GM23338 (cell line): Measurements from ENCODE around the gene NCKAP5. TPM values are rescaled to one million over a fixed set of nuclear protein-coding genes. Genes with fewer than 3 reads are reported as not detected.

Experiments used
- ATAC-seq: fragments of 200-7000 bp; cut with Tn5 transposase; 3 replicates; pipeline ENCODE4 v1.9.1; 2020
- DNase-seq: peaks from one replicate; pipeline ENCODE4 v3.0.0-alpha.2; 2015; ENCODE audit warnings: low spot score
- H2AFZ ChIP-seq: fragments of 200-600 bp; sonication (generic); 2 replicates; pipeline ENCODE4 v1.8.0; 2016; ENCODE audit warnings: antibody characterized with exemption, mild to moderate bottlenecking, moderate library complexity
- H3F3A ChIP-seq: fragments of 200-600 bp; sonication (generic); replicated peaks from 2 replicates; pipeline ENCODE4 v1.8.0; 2017; ENCODE audit warnings: antibody characterized with exemption, mixed run types, low read depth
- H3K27ac ChIP-seq: fragments of 200-600 bp; sonication (generic); 2 replicates; pipeline ENCODE4 v1.6.1; 2016; ENCODE audit warnings: low read depth
- H3K27me3 ChIP-seq: fragments of 200-600 bp; sonication (generic); 2 replicates; pipeline ENCODE4 v1.8.0; 2016; ENCODE audit warnings: mild to moderate bottlenecking, mixed run types, moderate library complexity; ENCODE audit not compliant: insufficient read depth
- H3K36me3 ChIP-seq: fragments of 200-600 bp; sonication (generic); 2 replicates; pipeline ENCODE4 v1.8.0; 2016; ENCODE audit warnings: mild to moderate bottlenecking; ENCODE audit not compliant: insufficient read depth
- H3K4me1 ChIP-seq: fragments of 200-600 bp; sonication (generic); 2 replicates; pipeline ENCODE4 v1.8.0; 2016; ENCODE audit warnings: mild to moderate bottlenecking, moderate library complexity; ENCODE audit not compliant: insufficient read depth
- H3K4me2 ChIP-seq: fragments of 200-600 bp; sonication (generic); 2 replicates; pipeline ENCODE4 v1.7.1; 2017; ENCODE audit warnings: mixed run types
- H3K4me3 ChIP-seq: fragments of 200-600 bp; sonication (generic); 2 replicates; pipeline ENCODE4 v1.6.1; 2016; ENCODE audit warnings: mixed run types
- H3K79me2 ChIP-seq: fragments of 200-600 bp; sonication (generic); replicated peaks from 2 replicates; pipeline ENCODE4 v1.8.0; 2017; ENCODE audit warnings: mild to moderate bottlenecking; ENCODE audit not compliant: insufficient read depth
- H3K9me2 ChIP-seq: fragments of 200-600 bp; sonication (generic); 2 replicates; pipeline ENCODE4 v1.8.0; 2017; ENCODE audit not compliant: insufficient read depth
- H4K20me1 ChIP-seq: fragments of 200-600 bp; sonication (generic); replicated peaks from 2 replicates; pipeline ENCODE4 v1.8.0; 2017; ENCODE audit warnings: mild to moderate bottlenecking; ENCODE audit not compliant: insufficient read depth
- H3K27ac Mint-ChIP-seq: 2 replicates; pipeline ENCODE4 v1.8.0; 2020; ENCODE audit warnings: inconsistent platforms, mild to moderate bottlenecking, moderate library complexity, mixed read lengths
- H3K27me3 Mint-ChIP-seq: 3 replicates; pipeline ENCODE4 v1.8.0; 2022; ENCODE audit warnings: low read depth, mild to moderate bottlenecking, moderate library complexity, mixed read lengths, inconsistent platforms; ENCODE audit not compliant: insufficient read depth, poor library complexity
- H3K36me3 Mint-ChIP-seq: 3 replicates; pipeline ENCODE4 v1.8.0; 2021; ENCODE audit warnings: low read depth, mild to moderate bottlenecking, inconsistent platforms, moderate library complexity, mixed read lengths
- H3K4me1 Mint-ChIP-seq: 3 replicates; pipeline ENCODE4 v1.8.0; 2020; ENCODE audit warnings: mild to moderate bottlenecking, inconsistent platforms, mixed read lengths
- H3K4me3 Mint-ChIP-seq: 3 replicates; pipeline ENCODE4 v1.8.0; 2021; ENCODE audit warnings: moderate library complexity, mild to moderate bottlenecking, inconsistent platforms, mixed read lengths
- H3K9me3 Mint-ChIP-seq: 3 replicates; pipeline ENCODE4 v1.8.0; 2020; ENCODE audit warnings: moderate library complexity, mild to moderate bottlenecking, inconsistent platforms, mixed read lengths
- CTCF ChIP-seq, 2 experiments: fragments of 200-600 bp in 1 of 2; sonication (generic) in 1 of 2; conservative IDR thresholded peaks; 2 replicates each; pipeline versions ENCODE4 v1.5.1 to v1.6.1; 2016 to 2017; ENCODE audit warnings: antibody characterized with exemption in 2 of 2, low read depth in 2 of 2, mild to moderate bottlenecking in 2 of 2, moderate library complexity in 1 of 2
- ETS1 ChIP-seq: IDR thresholded peaks from 2 replicates; pipeline ENCODE4 v1.6.1; 2016; ENCODE audit warnings: antibody characterized with exemption
- EZH2 ChIP-seq: fragments of 200-600 bp; sonication (generic); IDR thresholded peaks from one replicate; pipeline ENCODE4 v1.8.0; 2017; ENCODE audit warnings: antibody characterized with exemption, mild to moderate bottlenecking, low read depth; ENCODE audit not compliant: unreplicated experiment
- EZH2phosphoT487 ChIP-seq: fragments of 200-600 bp; sonication (generic); IDR thresholded peaks from one replicate; pipeline ENCODE4 v1.8.1; 2018; ENCODE audit warnings: antibody characterized with exemption; ENCODE audit not compliant: unreplicated experiment
- JUNB ChIP-seq: IDR thresholded peaks from one replicate; pipeline ENCODE4 v1.6.1; 2016; ENCODE audit warnings: antibody characterized with exemption; ENCODE audit not compliant: unreplicated experiment
- REST ChIP-seq: IDR thresholded peaks from one replicate; pipeline ENCODE4 v1.6.1; 2018; ENCODE audit warnings: antibody characterized with exemption; ENCODE audit not compliant: unreplicated experiment
- polyA plus RNA-seq: library from polyadenylated mRNA; unstranded; fragments of >200 nt; fragmentation: Nextera tagmentation; extraction: Ambion mirVana; gene quantifications from 2 replicates; pipeline ENCODE4 v1.2.1, GENCODE V29; 2016
- total RNA-seq: library from RNA; depleted of rRNA; stranded (reverse); fragments of >200 nt; shearing (Covaris generic); gene quantifications from 2 replicates; pipeline ENCODE4 v1.2.3, GENCODE V29; 2014

NCKAP5 gene
- total and polyA plus RNA-seq, 2 experiments from 2014 or later = 0.34 to 0.73 TPM

- no peak overlapping the region for H3K4me3 Mint-ChIP-seq
- H3K36me3 Mint-ChIP-seq = no peaks in the 10 kb centered on the region
- H2AFZ ChIP-seq = no peak overlapping the region
- no peaks in the 10 kb centered on the region for H3K27me3 ChIP-seq
- DNase-seq (peak; percentile 83), ATAC-seq (peak; percentile 72)
- no peak overlapping the region for H3K27ac Mint-ChIP-seq
- H3K4me2 ChIP-seq = no peak overlapping the region
- no peak overlapping the region for H3K27ac ChIP-seq
- no peaks in the 10 kb centered on the region for H3K9me3 Mint-ChIP-seq
- no peaks in the 10 kb centered on the region for H3K4me1 ChIP-seq
- no peaks in the 10 kb centered on the region for H3K9me2 ChIP-seq
- H3K4me3 ChIP-seq = no peak overlapping the region
- H3K4me1 Mint-ChIP-seq = peaks cover 5% of the 10 kb centered on the region; the same call in 2 of the 3 replicates
- no peaks in the 10 kb centered on the region for H4K20me1 ChIP-seq
- no peaks in the 10 kb centered on the region for H3K79me2 ChIP-seq
- no peaks in the 10 kb centered on the region for H3K36me3 ChIP-seq
- TF ChIP-seq REST (no peak), EZH2 (no peak), EZH2phosphoT487 (no peak), CTCF (conservative IDR thresholded peaks at IDR 0.05; ENCODE audit: low read depth in 2 of 2) (peak; percentile 76 to 80)
- H3K27me3 Mint-ChIP-seq = no peaks in the 10 kb centered on the region
- no peaks in the 10 kb centered on the region for H3F3A ChIP-seq
Measured at GRCh38 chr2:133171393-133172004, 396.8 kb downstream of the NCKAP5 start.

- Histone ChIP-seq H3K27ac (no peak overlapping the region), H3K4me3 (no peak overlapping the region), H3K4me2 (no peak overlapping the region), H2AFZ (no peak overlapping the region), H3K27me3 (no peaks in the 10 kb centered on the region), H4K20me1 (no peaks in the 10 kb centered on the region), H3F3A (no peaks in the 10 kb centered on the region), H3K79me2 (no peaks in the 10 kb centered on the region), H3K36me3 (no peaks in the 10 kb centered on the region), H3K4me1 (no peaks in the 10 kb centered on the region), H3K9me2 (no peaks in the 10 kb centered on the region)
- H3K27ac Mint-ChIP-seq = no peak overlapping the region
- no peaks in the 10 kb centered on the region for H3K27me3 Mint-ChIP-seq
- H3K9me3 Mint-ChIP-seq = no peaks in the 10 kb centered on the region
- no peak for DNase-seq
- ATAC-seq = no peak
- no peaks in the 10 kb centered on the region for H3K4me1 Mint-ChIP-seq
- H3K4me3 Mint-ChIP-seq = no peak overlapping the region
- no peaks in the 10 kb centered on the region for H3K36me3 Mint-ChIP-seq
- no peak for TF ChIP-seq ETS1
- no peak for TF ChIP-seq EZH2phosphoT487
- no peak for TF ChIP-seq JUNB
- no peak for TF ChIP-seq REST
Measured at GRCh38 chr2:133169274-133169912, 398.9 kb downstream of the NCKAP5 start.
